Vagina (tissue), 2 donors: Measurements from ENCODE around the gene GMEB2.

ENCODE experiments used
- CTCF ChIP-seq, 3 experiments: fragments of 450-650 bp in 2 of 3; fragments of 200-600 bp in 1 of 3; sonication (generic) in 1 of 3; IDR thresholded peaks; one replicate each; pipeline ENCODE4 v1.5.1; 2017 to 2019; ENCODE audit warnings: antibody characterized with exemption in 3 of 3, mild to moderate bottlenecking in 2 of 3, moderate library complexity in 2 of 3
- POLR2A ChIP-seq, 2 donors: fragments of 450-650 bp; IDR thresholded peaks; one replicate each; pipeline ENCODE4 v1.6.1; 2017; ENCODE audit warnings: antibody characterized with exemption in 2 of 2, mild to moderate bottlenecking in 2 of 2, moderate library complexity in 2 of 2
- POLR2AphosphoS5 ChIP-seq, 2 donors: sonication (generic); formaldehyde crosslinking; IDR thresholded peaks; one replicate each; pipeline ENCODE4 v1.9.0; 2017; ENCODE audit warnings: antibody characterized with exemption in 2 of 2, mild to moderate bottlenecking in 2 of 2, low read depth in 1 of 2; ENCODE audit not compliant: insufficient read depth in 1 of 2

DNA sequence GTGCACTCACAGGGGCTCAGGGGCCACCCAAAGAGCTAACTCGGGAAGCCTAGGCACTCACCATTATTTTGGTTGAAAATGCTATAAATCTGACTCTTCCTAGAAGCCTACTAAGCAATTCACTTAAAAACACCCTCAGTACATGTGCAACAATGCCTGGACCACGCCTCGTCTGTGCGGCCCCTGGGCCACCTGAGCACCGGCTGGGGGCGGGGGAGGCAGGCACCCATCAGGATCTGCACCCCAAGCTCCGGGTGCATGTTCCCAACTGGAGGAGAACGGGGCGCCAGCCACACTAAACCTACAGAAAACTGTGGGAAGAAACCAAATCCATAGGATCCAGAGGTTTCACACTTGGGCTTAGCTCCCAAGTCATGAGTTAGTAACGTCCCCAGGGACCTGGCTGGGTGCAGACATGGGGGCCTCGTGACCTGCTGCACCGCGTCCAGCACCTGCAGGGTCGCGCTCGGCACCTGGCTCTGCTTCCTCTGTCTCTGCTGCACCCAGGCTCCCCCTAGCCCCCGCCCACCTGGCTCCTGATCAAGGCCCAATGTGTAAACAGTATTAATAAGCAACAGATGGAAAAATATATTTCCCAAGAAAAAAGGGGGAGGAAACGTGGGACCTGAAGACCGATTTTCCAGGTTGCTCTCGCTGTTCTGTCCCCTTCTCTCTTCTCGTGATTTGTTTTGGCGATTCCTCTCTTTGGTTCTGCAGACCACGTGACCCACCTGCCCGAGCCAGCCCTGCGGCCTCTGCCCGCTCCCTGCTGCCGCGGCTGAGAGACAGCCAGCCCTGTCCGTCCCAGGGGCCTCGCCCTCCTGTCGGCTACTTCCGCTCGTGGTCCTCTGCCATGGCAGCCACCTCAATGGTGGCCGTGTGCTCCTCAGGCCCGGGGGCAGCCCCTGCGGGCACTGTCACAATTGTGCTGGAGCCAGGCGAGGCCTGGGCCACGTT lies 37.4 kb downstream of the GMEB2 start:
- TF ChIP-seq POLR2A (IDR thresholded peaks at IDR 0.05) (no peak), CTCF (IDR thresholded peaks at IDR 0.05) (no peak), POLR2AphosphoS5 (IDR thresholded peaks at IDR 0.05; ENCODE audit: insufficient read depth in 1 of 2, low read depth in 1 of 2) (no peak)
